Activated T-helper 17 cell treated with anti-CD3 and anti-CD28 coated beads, Interleukin-2, amount 50 U/mL, for 72 hours (primary cell): Measurements from ENCODE around the gene MKLN1. TPM values are rescaled to one million over a fixed set of nuclear protein-coding genes. Genes with fewer than 3 reads are reported as not detected.

Source experiments
- ATAC-seq: fragments of 150-1000 bp; cut with Tn5 transposase; replicated peaks from 2 replicates; pipeline ENCODE4 v1.10.0; 2021; ENCODE audit warnings: mild to moderate bottlenecking, moderate library complexity
- H3K27ac Mint-ChIP-seq: one replicate; pipeline ENCODE4 v1.8.0; 2022; ENCODE audit warnings: mixed read lengths
- H3K27me3 Mint-ChIP-seq: one replicate; pipeline ENCODE4 v1.8.0; 2022; ENCODE audit warnings: mixed read lengths
- H3K36me3 Mint-ChIP-seq: one replicate; pipeline ENCODE4 v1.8.0; 2022; ENCODE audit warnings: low read depth, mild to moderate bottlenecking, mixed read lengths
- H3K4me1 Mint-ChIP-seq: one replicate; pipeline ENCODE4 v1.8.0; 2022; ENCODE audit warnings: mixed read lengths
- H3K4me3 Mint-ChIP-seq: one replicate; pipeline ENCODE4 v1.8.0; 2022; ENCODE audit warnings: mild to moderate bottlenecking, mixed read lengths
- H3K9me3 Mint-ChIP-seq: one replicate; pipeline ENCODE4 v1.8.0; 2022; ENCODE audit warnings: mixed read lengths
- total RNA-seq, 2 donors: library from RNA; stranded (reverse); gene quantifications; one replicate each; pipeline ENCODE4 v1.2.3, GENCODE V29; 2022

The MKLN1 gene
- total RNA-seq, 2 donors from 2014 or later: 49.5 to 70.1 TPM

- Mint-ChIP-seq H3K27ac (peak overlapping the region; percentile 64), H3K4me3 (peak overlapping the region; percentile 68), H3K27me3 (peaks cover 4% of the 10 kb centered on the region), H3K4me1 (peaks cover 12% of the 10 kb centered on the region), H3K36me3 (no peaks in the 10 kb centered on the region), H3K9me3 (no peaks in the 10 kb centered on the region)
- peak; percentile 93 for ATAC-seq
Measured at GRCh38 chr7:131522325-131522930, 194.8 kb downstream of the MKLN1 start.

- Mint-ChIP-seq H3K4me3 (no peak overlapping the region), H3K4me1 (peaks cover 12% of the 10 kb centered on the region), H3K27me3 (peaks cover 4% of the 10 kb centered on the region), H3K36me3 (no peaks in the 10 kb centered on the region), H3K9me3 (no peaks in the 10 kb centered on the region), H3K27ac (no peak overlapping the region)
- no peak for ATAC-seq
Measured at GRCh38 chr7:131524115-131524514, 196.4 kb downstream of the MKLN1 start.

GRCh38 chr7:131524703-131525102 lies 197.0 kb downstream of the MKLN1 start:
- ATAC-seq: no peak
- Mint-ChIP-seq H3K4me1 (peaks cover 12% of the 10 kb centered on the region), H3K36me3 (no peaks in the 10 kb centered on the region), H3K27ac (no peak overlapping the region), H3K4me3 (no peak overlapping the region), H3K27me3 (peaks cover 4% of the 10 kb centered on the region), H3K9me3 (no peaks in the 10 kb centered on the region)

GRCh38 chr7:131525820-131526219 lies 198.1 kb downstream of the MKLN1 start:
- H3K36me3 Mint-ChIP-seq: no peaks in the 10 kb centered on the region
- no peak overlapping the region for H3K27ac Mint-ChIP-seq
- peaks cover 12% of the 10 kb centered on the region for H3K4me1 Mint-ChIP-seq

GRCh38 chr7:131527456-131527855 lies 199.8 kb downstream of the MKLN1 start:
- Mint-ChIP-seq H3K9me3 (no peaks in the 10 kb centered on the region), H3K4me3 (no peak overlapping the region), H3K4me1 (peaks cover 11% of the 10 kb centered on the region), H3K27me3 (peaks cover 4% of the 10 kb centered on the region), H3K36me3 (no peaks in the 10 kb centered on the region), H3K27ac (no peak overlapping the region)
- peak; percentile 48 for ATAC-seq

More at GRCh38 chr7:131525820-131526219, 198.1 kb downstream of the MKLN1 start:
- no peak overlapping the region for H3K4me3 Mint-ChIP-seq
- H3K27me3 Mint-ChIP-seq: peaks cover 4% of the 10 kb centered on the region
- ATAC-seq: no peak
- no peaks in the 10 kb centered on the region for H3K9me3 Mint-ChIP-seq

- Mint-ChIP-seq H3K27me3 (peaks cover 4% of the 10 kb centered on the region), H3K27ac (no peak overlapping the region), H3K4me3 (no peak overlapping the region), H3K36me3 (no peaks in the 10 kb centered on the region), H3K4me1 (peaks cover 1% of the 10 kb centered on the region), H3K9me3 (no peaks in the 10 kb centered on the region)
- no peak for ATAC-seq
Measured at GRCh38 chr7:131529179-131529578, 201.5 kb downstream of the MKLN1 start.

- H3K4me3 Mint-ChIP-seq: no peak overlapping the region
- no peak for ATAC-seq
- H3K27ac Mint-ChIP-seq: no peak overlapping the region
Measured at GRCh38 chr7:131529617-131530016, 201.9 kb downstream of the MKLN1 start.

GRCh38 chr7:131530137-131530536 lies 202.5 kb downstream of the MKLN1 start:
- H3K36me3 Mint-ChIP-seq: no peaks in the 10 kb centered on the region
- H3K9me3 Mint-ChIP-seq: no peaks in the 10 kb centered on the region
- no peak overlapping the region for H3K27ac Mint-ChIP-seq
- H3K4me3 Mint-ChIP-seq: no peak overlapping the region
- peaks cover 4% of the 10 kb centered on the region for H3K27me3 Mint-ChIP-seq
- H3K4me1 Mint-ChIP-seq: no peaks in the 10 kb centered on the region
- ATAC-seq: no peak

More at GRCh38 chr7:131529617-131530016, 201.9 kb downstream of the MKLN1 start:
- peaks cover 4% of the 10 kb centered on the region for H3K27me3 Mint-ChIP-seq
- H3K4me1 Mint-ChIP-seq: no peaks in the 10 kb centered on the region
- no peaks in the 10 kb centered on the region for H3K36me3 Mint-ChIP-seq
- H3K9me3 Mint-ChIP-seq: no peaks in the 10 kb centered on the region

- no peak for ATAC-seq
- Mint-ChIP-seq H3K9me3 (no peaks in the 10 kb centered on the region), H3K27me3 (no peaks in the 10 kb centered on the region), H3K4me3 (no peak overlapping the region), H3K4me1 (no peaks in the 10 kb centered on the region), H3K36me3 (no peaks in the 10 kb centered on the region), H3K27ac (no peak overlapping the region)
Measured at GRCh38 chr7:131532570-131533091, 205.0 kb downstream of the MKLN1 start.

GRCh38 chr7:131533151-131533559 lies 205.5 kb downstream of the MKLN1 start:
- ATAC-seq: no peak
- Mint-ChIP-seq H3K4me3 (no peak overlapping the region), H3K27ac (no peak overlapping the region), H3K9me3 (no peaks in the 10 kb centered on the region), H3K36me3 (no peaks in the 10 kb centered on the region), H3K4me1 (no peaks in the 10 kb centered on the region), H3K27me3 (no peaks in the 10 kb centered on the region)

GRCh38 chr7:131533566-131534561 lies 206.2 kb downstream of the MKLN1 start:
- no peaks in the 10 kb centered on the region for H3K9me3 Mint-ChIP-seq
- ATAC-seq: no peak

GRCh38 chr7:131536361-131536849 lies 208.7 kb downstream of the MKLN1 start:
- no peaks in the 10 kb centered on the region for H3K27me3 Mint-ChIP-seq
- ATAC-seq: no peak
- H3K4me1 Mint-ChIP-seq: no peaks in the 10 kb centered on the region
- no peaks in the 10 kb centered on the region for H3K36me3 Mint-ChIP-seq
- H3K27ac Mint-ChIP-seq: no peak overlapping the region
- no peak overlapping the region for H3K4me3 Mint-ChIP-seq
- no peaks in the 10 kb centered on the region for H3K9me3 Mint-ChIP-seq

More at GRCh38 chr7:131533566-131534561, 206.2 kb downstream of the MKLN1 start:
- no peaks in the 10 kb centered on the region for H3K36me3 Mint-ChIP-seq
- no peak overlapping the region for H3K27ac Mint-ChIP-seq
- H3K4me1 Mint-ChIP-seq: no peaks in the 10 kb centered on the region
- H3K27me3 Mint-ChIP-seq: no peaks in the 10 kb centered on the region
- H3K4me3 Mint-ChIP-seq: no peak overlapping the region

GRCh38 chr7:131537571-131537978 lies 209.9 kb downstream of the MKLN1 start:
- H3K36me3 Mint-ChIP-seq: no peaks in the 10 kb centered on the region
- H3K27ac Mint-ChIP-seq: no peak overlapping the region
- no peak overlapping the region for H3K4me3 Mint-ChIP-seq
- no peaks in the 10 kb centered on the region for H3K9me3 Mint-ChIP-seq
- H3K27me3 Mint-ChIP-seq: no peaks in the 10 kb centered on the region
- no peaks in the 10 kb centered on the region for H3K4me1 Mint-ChIP-seq
- no peak for ATAC-seq

GRCh38 chr7:131538071-131538812 lies 210.6 kb downstream of the MKLN1 start:
- Mint-ChIP-seq H3K27ac (no peak overlapping the region), H3K27me3 (no peaks in the 10 kb centered on the region), H3K9me3 (no peaks in the 10 kb centered on the region), H3K4me3 (no peak overlapping the region), H3K36me3 (no peaks in the 10 kb centered on the region), H3K4me1 (no peaks in the 10 kb centered on the region)
- no peak for ATAC-seq
